MM.1S (cell line): ENCODE results near the gene CORO7.

Source experiments
- EZH2 ChIP-seq: fragments of 300-600 bp; sonication (generic); optimal IDR thresholded peaks from 2 replicates; pipeline ENCODE3; 2017; ENCODE audit warnings: low read depth, mild to moderate bottlenecking, antibody characterized with exemption, low read length, mixed read lengths
- TF ChIP-seq, protein P1 (sequence below): fragments of 300-600 bp; sonication (generic); IDR thresholded peaks from 2 replicates; pipeline ENCODE4 v1.5.1; 2016; ENCODE audit warnings: antibody characterized with exemption, low read length, mixed read lengths

DNA sequence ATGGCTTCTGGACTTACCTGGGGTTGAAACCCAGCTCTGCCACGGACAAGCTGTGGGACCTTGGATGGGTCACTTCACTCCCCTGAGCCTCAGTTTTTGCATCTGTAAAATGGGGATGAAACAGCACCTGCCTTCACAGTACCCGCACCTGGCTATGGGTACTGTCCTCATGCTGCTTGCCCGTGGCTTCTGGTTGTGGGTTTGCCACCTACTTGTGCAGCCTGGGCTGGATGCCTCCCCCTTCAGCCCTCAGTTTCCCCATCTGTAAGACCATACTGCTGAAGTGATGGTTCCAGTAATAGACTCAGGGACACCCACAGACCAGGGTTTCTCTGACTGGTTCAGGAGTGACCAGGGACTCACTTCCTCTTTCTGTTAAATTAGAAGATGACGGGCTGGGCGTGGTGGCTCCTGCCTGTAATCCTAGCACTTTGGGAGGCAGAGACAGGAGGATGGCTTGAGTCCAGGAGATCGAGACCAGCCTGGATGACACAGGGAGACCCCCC is 91.1 kb downstream of the CORO7 start:
- TF ChIP-seq EZH2, result no peak
- TF ChIP-seq, protein P1, sequence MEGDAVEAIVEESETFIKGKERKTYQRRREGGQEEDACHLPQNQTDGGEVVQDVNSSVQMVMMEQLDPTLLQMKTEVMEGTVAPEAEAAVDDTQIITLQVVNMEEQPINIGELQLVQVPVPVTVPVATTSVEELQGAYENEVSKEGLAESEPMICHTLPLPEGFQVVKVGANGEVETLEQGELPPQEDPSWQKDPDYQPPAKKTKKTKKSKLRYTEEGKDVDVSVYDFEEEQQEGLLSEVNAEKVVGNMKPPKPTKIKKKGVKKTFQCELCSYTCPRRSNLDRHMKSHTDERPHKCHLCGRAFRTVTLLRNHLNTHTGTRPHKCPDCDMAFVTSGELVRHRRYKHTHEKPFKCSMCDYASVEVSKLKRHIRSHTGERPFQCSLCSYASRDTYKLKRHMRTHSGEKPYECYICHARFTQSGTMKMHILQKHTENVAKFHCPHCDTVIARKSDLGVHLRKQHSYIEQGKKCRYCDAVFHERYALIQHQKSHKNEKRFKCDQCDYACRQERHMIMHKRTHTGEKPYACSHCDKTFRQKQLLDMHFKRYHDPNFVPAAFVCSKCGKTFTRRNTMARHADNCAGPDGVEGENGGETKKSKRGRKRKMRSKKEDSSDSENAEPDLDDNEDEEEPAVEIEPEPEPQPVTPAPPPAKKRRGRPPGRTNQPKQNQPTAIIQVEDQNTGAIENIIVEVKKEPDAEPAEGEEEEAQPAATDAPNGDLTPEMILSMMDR, result no peak
